HG02981 (cell line): ENCODE results near the gene TMEM11.

Experiments
- ATAC-seq: cut with Tn5 transposase; IDR thresholded peaks from one replicate; pipeline ENCODE4 v1.9.1; 2021; ENCODE audit warnings: mild to moderate bottlenecking, moderate library complexity; ENCODE audit not compliant: unreplicated experiment

Gene TMEM11, protein sequence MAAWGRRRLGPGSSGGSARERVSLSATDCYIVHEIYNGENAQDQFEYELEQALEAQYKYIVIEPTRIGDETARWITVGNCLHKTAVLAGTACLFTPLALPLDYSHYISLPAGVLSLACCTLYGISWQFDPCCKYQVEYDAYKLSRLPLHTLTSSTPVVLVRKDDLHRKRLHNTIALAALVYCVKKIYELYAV

DNA sequence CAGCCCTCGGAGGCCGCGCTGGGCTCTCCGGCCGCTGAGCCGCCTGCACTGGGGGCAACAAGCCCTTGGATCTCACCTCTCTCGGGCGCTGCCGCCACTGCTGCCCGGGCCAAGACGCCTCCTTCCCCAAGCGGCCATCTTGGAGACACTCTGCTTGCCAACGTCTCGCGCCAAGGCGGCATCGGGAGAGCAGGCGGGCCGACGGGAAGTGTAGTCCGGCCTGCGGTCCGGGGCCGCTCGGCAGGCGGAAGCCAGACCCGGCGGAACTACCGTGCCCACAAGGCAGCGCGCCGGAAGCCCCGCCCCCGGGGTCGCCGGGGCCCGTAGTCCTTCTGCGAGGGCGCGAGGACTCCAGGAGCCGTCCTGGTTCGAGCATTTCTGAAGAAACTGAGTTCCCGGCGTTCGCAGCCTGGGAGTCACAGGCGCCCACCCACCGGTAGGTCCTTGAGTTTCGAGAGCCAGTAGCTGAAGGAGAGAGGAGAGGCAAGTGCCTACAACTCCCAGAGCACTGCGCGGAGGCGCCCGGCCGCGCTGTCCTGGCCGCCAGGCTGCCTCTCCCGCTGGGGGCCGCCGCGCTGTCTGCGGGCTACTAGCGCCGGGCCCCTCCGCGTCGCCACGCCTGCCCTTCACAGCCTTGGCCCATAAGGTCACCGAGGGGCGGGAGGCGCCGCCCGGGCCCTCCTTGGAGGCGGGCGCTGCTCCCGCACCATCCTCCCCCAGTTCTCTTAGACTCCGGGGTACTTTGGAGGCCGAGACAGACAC lies at the start of gene TMEM11:
Gene TMEM11, minus strand, starts transcription at position 147 of the 762 bp plus-strand sequence. Its CDS starts 9 bp downstream, at position 138.
- ATAC-seq, result peak; percentile 90

DNA sequence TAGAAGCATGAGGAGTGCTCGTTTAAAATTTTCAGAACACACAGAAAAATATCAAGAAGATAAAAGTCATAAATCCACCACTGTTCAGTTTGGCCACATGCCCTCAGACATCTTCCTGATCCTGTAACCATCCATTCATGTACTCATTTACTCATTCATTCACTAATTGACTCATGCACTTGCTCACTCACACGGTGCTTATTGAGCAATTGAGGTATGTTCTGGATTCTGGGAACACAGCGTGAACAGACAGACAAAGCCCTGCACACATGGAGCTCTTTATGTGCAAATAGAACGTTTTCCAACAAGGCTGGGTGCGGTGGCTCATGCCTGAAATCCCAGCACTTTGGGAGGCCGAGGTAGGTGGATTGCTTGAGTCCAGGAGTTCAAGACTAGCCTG lies 49.4 kb upstream of the TMEM11 start:
- ATAC-seq, result no peak

DNA sequence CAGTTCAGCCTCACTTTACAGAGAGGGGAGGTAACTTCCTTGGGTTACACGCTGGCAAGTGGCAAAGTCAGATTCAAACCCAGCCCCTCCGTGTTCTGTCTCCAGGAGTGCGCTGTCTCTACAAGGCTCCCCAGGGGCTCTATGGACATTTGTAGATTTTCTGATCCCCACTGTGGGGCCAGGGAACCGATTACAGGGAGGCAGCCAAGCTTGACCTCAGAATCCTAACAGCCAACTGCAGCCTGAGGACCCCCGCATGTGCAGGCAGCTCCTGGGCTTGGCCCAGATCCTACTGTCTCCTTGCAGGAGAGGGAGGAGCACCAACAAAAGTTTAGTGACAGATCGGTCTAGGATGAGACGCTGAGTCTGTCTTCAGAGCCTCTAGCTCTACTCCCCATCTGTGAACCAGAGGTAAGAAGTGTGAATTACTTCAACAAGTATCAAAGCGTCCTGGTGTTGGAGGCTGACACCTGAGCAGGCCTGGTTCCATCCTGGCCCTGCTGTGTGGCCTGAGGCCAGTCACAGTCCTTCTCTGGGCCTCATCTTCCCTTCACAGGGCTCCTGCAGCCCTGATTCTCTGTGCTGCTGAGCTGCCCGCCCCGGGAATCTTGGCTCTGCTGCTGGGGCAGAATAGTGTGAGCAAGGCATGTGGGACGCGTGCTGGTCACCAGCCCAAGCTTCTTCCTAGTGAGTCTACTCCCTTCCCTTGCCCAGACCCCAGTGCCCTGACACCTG lies 48.5 kb upstream of the TMEM11 start:
- no peak for ATAC-seq

DNA sequence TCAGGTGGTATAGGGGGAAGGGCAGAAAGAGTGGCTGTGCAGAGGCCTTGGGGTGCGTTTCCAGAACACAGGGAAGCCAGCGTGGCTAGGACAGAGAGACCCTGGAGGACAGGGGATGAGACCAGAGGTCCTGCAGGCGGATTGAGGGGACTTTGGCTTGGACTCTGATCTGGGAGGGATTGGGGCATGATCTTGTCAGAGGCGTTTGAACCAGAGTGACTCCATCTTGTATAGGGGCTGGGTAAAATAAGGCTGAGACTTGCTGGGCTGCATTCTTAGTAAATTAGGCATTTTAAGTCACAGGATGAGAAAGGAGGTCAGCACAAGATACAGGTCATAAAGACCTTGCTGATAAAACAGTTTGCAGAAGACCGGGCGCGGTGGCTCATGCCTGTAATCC lies 44.6 kb upstream of the TMEM11 start:
- no peak for ATAC-seq

DNA sequence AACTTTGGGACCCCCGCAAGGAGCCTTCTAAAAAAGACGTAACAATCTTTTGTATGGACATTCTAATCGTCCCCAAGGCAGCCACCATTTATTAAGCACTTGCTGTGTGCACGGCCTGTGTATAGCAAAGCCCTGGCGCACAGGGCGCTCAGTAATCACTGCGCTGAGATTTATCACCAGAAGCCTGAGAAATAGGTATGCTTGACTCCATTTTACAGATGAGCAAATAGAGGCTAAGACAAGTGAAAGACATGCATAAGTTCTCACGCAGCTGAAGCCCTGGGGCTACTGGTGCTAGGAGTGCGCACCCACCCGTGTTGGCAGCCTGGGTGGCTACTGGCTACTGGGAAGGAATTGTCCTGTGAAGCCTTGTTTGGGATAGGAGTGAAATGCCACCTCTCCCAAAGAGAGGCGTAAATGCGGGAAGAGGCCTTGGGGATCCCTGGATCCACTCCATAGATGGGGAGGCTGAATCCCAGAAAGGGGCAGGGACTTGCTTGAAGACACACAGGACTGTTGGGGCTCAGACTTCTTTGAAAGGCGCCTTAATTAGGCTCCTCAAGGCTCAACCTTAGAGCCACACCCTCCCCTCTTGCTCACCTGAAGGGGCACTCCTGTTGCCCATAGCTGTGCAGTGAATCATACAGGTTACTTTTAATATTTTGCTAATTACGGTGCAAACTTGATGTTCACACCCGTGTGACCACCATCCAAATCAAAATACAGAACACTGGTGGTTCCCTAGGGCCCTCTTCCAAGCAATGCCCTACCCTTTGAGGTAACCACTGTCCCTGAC lies 39.9 kb upstream of the TMEM11 start:
- ATAC-seq, result no peak

DNA sequence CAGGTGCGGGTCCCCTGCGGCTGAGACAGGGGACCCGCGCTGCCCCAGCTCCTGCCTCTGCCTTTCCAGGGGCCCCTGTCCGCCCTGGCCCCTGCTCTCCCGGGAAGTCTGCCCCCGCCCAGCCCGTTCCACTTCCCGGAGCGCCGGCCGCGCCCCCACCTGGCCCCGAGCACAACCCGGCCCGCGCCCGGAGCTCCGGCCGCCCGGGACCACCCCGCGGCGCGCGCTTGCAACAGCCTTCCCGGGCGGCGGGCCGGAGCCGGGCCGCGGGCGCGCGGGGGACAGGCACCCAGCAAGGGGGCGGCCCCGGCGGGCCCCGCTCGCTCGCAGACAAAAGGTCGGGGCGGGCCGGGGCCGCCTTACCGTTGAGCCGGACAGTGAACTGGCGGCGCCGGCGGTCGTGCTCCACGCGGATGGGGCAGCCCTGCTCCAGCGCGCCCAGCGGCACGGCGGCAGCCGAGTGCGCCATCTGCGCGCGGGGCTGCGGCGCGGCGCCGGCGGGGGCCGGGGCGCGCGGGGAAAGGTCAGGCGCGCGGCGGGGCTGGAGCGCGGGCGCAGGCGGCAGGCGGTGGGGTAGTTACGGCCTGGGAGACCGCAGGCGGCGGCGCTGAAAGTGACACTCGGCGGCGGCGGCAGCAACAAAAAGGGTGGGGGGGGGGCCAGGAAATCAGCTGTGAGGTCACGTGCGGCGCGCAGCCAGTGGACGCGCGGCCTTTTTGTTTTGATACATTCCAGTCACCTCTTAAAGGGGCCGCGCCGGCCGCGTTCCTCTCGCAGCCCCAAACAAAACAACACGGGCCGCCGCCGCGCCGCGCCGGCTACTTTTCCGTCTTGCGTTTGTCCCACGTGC lies 39.1 kb upstream of the TMEM11 start, which contains the start of gene NATD1:
Gene NATD1, minus strand, starts transcription at position 615 of the 850 bp plus-strand sequence. Its CDS starts 146 bp downstream, at position 469.
- ATAC-seq, result peak; percentile 59

DNA sequence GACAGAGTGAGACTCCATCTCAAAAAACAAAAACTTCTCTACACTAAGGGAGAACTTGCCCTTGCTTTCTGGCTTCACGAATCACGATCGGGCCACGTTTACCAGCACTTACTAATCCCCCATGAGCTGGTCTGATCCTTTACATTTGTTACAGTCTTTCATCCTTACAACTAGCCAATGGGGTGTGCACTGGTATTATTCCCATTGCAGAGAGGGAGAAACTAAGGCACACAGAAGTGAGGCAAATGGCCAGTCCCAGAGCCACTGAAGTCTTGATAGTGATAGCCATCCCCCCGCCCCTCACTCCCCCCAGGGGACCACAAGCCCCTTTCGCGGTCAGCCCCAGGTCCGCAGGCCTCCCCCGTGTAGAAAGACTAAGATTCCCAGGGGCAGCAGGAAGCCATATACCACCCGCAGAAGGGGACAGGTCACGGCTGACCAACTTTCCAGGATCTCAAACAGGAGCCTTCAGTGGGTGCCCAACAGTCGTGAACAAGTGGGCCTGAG lies 38.4 kb upstream of the TMEM11 start:
- ATAC-seq, result no peak

DNA sequence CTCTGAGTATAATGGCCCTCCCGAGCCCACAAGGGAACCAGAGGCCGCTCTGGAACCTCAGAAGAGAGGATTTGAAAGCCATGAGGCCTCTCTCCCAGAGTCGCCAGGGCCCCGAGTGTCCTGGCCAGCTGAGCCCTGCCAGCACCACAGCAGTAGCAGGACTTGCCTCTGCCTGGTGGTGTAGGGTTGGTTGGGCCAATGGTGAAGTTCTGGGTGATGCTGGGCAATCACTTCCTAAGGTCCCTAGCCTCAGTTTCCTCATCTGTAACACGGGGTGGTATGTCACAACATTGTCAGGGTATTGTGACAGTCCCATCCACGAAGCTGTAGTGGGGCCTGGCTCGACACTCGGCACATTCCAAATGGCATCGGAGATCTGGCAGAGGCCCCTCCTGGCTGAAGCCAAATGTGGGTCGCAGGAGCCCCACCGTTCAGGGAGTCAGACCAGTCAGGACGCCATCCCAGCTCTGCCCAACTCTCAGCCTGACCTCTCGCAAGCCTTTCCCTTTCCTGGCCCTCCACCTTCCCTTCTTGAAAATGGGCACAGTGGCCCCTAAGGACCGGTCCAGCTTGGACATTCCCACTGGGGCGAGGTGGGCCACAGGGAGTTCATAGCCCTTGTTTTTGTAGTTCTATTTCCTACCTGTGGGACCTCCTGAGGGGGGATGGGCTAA lies 37.5 kb upstream of the TMEM11 start:
- no peak for ATAC-seq

DNA sequence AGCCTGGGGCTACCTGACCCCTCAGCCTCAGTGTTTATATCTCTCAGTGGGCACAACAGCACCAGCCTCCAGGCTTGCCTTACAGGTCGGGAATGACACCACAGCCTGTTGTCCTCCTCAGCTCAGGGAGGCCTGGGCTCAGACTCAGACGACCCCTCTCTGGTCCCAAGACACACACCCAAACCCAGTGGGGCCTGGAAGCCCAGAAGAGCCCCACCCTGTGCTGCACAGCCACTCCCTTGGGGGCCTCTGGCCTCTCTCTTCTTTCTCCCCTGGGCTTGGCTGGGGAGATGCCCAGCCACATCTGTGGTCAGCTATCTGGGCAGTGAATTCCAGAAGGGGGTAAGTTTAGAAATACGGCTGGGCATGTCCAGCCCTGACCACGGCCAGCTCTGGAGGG lies 36.9 kb upstream of the TMEM11 start:
- no peak for ATAC-seq

DNA sequence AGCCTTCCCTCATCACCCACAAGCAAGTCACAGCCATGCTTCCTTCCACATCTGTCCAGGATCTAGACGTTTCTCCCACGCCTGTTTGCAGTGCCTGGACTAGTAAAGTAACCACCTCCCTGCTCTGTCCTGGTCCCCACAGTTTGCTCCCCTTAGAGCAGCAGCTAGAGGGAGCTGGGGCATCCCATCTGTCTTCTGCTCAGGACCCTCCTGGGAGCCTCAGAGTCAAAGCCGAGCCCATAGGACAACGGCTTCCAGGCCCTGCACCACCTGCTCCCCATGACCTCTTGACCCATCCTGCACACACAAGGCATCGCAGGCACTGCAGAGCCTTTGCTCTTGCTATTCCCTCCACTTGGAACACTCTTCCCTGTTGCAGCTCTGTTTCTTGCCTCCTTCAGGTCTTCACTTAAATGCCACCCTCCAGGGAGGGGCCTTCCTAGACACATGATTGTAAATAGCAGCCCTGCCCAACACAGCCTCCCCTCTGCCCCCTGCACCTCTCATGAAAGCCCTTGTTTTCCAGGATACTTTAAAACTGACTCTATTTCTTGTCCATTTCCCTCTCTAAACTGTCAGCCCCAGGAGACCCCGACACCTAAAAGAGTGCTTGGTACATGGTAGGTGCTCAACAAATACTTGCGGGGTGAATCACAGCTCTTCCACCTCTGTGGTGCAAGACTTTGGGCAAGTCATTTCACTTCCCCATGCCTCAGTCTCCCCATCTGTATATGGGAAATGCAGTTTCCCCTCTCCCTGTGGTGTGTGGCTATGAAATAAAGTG lies 36.2 kb upstream of the TMEM11 start:
- ATAC-seq, result no peak

DNA sequence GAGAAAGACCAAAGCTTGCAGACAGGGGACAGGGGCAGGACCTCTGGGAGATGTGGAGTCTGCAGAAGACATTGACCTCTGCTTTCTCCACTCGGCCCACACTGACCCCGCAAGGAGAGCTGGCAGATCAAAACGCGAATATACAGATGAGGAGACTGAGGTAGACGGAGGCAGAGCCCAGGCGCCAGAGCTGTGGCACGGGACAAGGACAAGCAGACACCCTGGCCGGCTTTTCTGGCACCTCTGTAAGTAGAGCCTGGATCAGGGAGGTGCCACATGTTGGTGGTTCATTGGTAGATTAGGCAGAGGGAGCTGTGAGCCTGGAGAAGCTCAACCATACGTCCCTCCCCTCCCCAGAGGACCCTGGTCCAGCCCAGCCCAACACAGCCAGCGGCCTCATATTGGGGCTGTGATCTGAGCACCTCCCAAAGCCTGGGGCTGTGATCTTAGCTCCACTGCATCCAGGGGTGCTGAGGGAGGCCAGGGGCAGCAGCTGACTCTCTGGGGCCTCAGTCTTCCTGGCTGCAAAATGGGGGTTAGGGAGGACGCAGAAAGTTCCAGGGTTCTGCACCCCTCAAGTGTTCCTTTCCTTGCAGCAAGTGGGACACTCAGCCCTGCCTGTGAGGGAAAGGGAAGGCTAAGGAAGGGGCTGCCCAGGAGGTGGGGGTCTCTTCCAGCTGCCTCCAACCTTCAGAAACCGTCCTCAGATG lies 35.3 kb upstream of the TMEM11 start:
- no peak for ATAC-seq

DNA sequence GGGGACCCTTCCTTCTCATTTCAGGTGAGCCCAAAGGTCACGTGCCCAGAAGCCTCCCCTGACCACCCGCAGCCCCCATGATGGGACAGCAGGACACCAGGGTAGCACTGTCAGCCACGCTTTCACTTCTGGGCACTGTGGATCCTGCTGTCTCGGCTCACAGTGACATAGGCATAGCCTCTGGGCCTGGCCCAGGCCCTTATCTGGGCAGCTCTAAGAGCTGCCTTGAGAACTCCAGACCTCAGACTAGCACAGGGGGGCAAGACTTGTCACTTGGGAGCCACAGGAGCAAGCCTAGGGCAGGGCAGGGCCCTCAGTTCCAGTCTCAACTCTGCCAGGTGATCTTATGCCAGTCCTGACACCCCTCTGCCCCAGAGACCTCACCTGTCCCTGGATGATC lies 34.5 kb upstream of the TMEM11 start:
- no peak for ATAC-seq

DNA sequence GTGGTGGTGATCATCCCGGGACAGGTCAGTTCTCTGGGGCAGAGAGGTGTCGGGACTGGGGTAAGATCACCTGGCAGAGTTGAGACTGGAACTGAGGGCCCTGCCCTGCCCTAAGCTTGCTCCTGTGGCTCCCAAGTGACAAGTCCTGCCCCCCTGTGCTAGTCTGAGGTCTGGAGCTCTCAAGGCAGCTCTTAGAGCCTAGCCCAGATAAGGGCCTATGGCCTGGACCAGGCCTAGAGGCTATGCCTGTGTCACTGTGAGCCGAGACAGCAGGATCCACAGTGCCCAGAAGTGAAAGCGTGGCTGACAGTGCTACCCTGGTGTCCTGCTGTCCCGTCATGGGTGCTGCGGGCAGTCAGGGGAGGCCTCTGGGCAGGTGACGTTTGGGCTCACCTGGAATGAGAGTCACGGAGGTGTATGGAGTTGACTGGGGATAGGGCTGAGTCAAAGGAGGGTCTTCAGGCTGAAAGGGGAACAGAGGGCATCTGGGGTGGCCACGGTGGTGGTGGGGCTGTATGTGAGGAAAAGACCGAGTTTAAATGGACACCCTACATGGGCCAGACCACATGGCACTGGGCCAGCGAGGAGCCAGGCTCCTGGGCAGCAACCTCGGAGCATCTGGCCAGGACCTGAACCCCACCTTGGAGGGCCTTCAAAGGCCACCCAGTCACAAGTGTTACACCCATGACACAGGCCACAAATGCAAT lies 33.7 kb upstream of the TMEM11 start:
- no peak for ATAC-seq

DNA sequence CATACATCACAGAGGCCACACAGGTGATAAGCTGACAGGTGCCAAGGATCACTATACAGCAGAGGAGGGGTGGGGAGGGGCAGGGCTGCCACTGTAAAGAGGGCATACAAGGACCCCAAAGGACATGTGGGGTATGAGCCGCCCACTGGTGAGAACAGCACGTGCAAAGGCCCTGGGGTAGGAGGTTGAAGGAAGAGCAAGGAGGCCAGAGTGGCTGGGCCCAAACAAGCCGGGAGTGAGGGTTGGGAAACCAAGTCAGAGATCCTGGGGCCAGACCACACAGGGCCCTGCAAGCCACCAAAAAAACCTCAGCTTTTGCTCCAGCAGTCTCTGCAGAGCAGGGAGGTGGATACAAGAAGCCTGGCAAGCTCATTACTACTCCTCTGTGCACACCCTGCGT lies 32.7 kb upstream of the TMEM11 start:
- no peak for ATAC-seq

DNA sequence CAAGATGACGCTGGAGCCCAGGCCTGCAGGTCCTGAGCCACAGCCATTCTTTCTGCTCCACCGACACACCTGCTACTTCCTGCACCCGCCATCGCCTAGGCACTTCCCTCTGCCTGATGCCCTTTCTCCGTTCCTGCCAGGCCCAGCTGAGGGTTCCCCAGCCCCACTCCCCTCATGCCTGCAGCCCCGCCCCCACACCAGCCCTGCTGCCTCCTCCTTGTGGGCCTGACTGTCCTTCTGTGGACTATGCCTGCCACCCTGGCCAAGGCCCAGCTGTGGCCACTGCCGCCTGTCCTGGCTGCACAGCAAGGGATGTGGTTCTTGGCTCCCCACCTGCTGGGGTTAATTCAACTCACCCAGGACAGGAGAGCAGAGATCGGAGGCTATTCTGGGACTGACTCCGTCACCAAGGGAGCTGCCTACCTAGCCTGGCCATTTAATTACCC lies 31.7 kb upstream of the TMEM11 start:
- no peak for ATAC-seq

DNA sequence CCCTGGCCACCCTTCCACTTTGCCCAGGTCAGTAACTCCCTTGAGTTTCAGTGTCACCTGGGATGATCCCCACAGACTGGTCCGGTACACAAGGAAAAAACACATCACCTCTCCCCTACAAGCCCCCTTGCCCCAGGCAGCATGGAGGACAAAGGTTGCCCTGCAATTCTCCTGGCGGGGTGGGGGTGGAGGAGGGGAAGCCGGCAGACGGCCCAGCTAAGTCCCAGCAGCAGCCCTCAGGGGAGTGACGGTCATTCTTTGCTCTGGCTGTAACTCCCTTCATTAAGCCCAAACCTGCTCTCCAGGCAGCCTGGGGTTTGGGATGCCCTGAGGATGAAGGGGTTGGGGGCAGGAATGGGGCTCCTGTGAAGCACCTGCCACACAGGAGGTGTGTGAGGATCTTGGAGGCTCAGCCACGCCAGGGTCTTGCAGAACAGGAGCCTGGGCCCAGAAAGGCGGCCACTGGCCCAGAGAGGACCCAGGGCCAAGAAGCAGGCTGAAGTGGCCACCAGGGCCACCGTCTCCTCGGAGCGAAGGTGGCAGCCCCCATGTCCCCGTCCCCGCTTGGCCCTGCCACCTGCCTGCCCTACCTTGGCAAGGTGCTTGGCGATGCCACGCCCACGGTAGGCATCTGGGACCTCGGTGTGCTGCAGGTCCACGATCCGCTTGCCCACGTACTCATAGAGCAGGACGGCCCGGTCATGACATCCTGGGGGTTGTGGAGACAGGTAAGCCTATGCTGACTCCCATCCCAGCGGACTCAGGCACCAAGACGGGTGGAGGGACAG lies 29.7 kb upstream of the TMEM11 start:
- no peak for ATAC-seq
